ENCODE results near the gene MMP27.

DNA sequence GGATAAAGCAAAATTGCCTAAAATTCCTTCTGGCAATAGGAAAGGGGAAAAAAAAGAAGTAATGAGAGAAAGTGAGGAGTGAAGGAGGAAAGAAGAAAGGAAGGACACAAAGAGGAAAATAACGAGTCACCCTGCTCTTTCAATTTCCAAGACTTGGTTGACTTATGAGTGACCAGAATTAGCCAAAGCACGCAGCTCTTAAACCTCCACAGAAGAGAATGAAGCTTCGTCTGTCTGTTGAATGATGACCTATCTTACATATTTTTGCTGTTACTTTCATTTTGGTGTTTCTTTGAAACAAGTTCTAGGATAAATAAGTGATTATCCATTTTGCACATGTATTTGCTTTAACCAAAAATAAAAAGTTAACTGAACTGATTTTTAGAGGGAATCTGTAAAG lies 728 bp downstream of the MMP27 start:
- TF ChIP-seq, protein P1, sequence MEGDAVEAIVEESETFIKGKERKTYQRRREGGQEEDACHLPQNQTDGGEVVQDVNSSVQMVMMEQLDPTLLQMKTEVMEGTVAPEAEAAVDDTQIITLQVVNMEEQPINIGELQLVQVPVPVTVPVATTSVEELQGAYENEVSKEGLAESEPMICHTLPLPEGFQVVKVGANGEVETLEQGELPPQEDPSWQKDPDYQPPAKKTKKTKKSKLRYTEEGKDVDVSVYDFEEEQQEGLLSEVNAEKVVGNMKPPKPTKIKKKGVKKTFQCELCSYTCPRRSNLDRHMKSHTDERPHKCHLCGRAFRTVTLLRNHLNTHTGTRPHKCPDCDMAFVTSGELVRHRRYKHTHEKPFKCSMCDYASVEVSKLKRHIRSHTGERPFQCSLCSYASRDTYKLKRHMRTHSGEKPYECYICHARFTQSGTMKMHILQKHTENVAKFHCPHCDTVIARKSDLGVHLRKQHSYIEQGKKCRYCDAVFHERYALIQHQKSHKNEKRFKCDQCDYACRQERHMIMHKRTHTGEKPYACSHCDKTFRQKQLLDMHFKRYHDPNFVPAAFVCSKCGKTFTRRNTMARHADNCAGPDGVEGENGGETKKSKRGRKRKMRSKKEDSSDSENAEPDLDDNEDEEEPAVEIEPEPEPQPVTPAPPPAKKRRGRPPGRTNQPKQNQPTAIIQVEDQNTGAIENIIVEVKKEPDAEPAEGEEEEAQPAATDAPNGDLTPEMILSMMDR (IDR thresholded peaks at IDR 0.05), result no peak
- no peak for TF ChIP-seq POLR2AphosphoS5 (IDR thresholded peaks at IDR 0.05)

Data from breast epithelium (tissue), 3 donors.